Activated CD4-positive, CD25-positive, alpha-beta regulatory T cell treated with anti-CD3 and anti-CD28 coated beads, Interleukin-2, amount 50 U/mL, for 16 hours (primary cell): ENCODE measurements around the gene S100A7A.
A peak's percentile ranks its signal among the peaks of the same experiment; 100 is the strongest.
"Not testable (repeated sequence)": the region's sequence is repeated elsewhere in the genome, so short reads cannot be mapped to it uniquely, and the experiment has no call there.

Experiments used
- DNase-seq: peaks from one replicate; pipeline ENCODE4 v3.0.0-alpha.2; 2020; ENCODE audit warnings: low read depth, low spot score

S100A7A gene

DNA sequence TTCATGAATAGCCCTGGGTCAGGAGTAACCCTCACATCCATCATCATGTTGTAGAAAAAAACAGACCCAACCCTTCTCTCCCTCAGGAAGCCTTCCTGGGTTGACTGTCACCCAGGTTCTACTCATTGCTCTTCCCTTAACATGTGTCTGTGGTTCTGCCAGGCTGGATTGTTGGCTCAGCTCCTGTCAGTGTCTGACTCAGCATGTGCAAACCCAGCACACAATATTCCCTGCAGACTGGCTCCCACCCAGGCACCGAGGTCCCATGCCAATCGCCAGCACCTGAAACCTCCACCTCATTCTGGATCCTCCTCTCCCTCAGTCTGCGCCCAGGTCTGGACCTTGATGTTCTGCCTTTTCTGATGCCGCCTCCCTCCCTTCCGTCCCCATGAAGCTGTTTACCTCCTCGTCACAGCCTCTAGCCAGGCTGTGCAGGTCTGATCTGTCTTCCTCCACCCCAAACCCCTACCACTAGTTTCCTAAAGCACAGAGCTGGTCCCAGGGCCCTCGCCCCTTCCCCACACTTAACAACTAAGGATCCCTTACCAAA, 21.1 kb upstream of the S100A7A start:
- DNase-seq = no peak

DNA sequence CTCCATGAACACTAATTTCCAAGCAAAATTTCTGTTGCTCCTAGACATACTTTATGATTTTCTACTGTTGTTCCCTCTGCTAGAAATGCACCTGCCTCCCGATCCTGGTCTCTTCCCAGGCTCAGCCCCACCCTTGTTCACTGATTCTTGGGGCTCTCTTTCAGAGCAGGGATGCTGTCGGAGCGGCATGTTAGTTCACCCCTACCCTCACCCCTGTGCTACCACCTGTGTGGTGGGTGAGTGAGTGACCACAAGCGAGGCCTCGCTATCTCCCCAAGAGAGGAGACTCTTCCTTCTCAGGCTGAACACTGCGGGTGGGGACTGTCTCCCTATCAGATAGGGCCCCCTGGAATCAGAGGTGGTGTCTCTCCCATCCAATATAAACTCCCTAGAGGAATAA, 20.5 kb upstream of the S100A7A start:
- no peak for DNase-seq

DNA sequence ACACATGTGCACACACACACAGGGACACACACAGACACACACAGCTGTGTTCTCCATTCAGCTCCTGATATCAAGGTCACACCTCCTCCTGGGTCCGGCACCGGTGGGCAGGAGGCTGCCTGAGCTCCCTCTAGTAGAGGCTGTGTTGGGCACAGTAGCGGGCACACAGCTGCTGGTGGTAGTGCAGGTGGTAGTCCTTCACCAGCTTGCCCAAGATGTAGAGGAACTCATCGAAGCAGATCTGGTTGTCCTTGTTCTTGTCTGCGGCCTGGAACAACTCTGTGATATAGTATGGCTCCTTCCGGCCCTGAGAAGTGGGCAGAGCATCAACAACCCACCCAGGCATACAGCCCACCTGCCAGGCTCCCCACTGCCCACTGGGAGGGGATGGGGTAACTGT, 19.9 kb upstream of the S100A7A start:
- DNase-seq = no peak

DNA sequence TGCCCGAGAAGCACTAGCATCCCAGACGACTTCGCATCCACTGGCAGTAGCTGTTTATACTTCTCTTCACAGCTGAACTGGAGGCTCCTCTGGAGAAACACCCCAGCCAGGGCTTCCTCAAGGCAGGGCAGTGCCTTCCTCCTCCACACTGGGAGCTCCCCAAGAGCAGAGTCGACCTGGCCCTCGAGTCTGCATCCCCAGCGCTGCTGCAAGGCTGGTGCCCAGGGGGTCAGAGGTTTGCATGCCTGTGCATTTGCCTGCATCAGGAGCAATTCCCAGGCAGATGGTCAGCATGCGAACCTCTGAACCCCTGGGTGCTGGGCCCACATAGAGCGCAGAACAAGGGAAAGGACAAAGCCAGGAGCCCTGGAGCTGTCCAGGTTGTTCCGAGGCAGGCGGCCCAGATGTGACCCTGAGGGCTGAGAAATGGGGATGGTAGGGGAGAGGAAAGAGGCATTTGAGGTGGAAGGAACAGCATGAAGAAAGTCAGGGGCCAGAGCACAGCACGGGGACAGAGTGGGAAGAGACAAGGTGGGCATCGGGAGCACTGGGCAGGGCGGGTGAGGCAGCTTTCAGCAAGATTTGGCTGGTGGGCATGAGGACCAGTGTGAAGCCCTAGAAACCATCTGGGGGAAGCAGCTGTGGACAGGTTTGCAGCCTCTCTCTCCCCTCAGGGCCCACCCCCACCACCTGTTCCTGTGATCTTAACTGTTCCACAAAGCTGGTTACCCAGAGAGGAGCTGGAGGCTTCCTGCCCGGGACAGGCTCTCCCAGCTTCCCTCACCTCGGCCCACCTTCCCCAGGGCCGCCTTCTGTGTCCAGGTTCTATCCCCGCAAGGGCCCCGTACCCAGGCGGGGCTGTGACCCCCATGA, 19.0 kb upstream of the S100A7A start:
- no peak for DNase-seq

DNA sequence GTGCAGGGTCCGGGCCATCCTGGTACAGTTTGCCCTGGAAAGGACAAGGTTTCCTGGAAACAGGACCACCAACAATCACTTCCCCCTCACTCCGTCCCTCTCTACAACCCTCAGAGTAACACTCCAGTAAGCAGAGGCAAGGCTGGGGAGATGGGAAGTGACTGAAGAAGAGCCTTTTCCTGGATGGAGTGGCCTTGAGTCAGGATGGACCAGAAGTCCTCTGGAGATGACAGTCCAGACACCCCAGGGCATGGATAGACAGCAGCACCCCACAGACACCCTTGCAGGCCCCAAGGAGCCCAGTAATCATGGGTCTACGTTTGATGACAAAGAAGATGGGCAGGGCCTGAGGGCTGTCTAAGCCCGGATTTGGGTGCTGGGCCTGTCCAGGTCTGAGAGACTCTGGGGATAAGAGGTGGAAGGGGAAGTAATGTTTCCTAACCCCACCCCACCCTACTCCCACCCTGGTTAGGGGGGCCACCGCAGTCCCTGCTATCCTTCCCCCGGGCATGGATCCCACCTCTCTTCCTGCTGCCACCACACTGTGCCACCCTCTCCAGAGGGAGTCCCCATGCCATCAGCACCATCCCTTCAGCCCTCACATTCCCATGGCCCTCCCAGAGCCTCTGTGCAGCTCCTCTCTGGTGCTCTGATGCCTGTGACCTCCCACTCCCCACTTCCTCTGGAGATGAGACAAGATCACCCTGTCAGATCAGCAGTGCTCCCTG, 18.2 kb upstream of the S100A7A start:
- DNase-seq = no peak

DNA sequence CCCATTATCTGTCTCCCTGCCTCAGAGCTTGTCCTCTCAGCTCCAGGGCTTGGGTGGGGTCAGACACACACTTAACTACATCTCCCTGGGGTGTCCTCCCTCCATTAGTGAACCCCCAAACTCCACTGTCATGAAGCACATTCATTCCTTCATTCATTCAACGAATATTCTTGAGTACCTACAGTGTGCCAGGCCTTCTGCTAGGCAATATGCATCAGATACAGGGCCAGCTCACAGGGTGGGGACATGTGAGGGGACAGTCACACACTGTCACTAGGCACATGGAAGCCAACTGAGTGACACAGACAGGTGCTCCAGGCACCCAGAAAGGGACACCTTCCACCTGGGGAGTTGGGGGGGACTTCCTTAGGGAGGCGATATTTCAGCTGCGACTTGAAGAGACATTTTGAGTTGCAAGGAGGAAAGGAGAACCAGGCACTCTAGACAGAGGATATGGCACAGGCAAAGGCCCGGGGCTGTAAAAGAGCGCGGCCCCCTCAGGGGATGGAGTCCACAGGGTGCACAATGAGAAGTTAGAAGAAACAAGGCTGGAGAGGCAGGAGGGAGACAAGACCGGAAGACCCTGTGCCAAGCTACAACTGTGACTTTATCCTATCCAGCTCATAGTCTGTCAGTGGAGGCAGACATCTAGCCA, 16.8 kb upstream of the S100A7A start:
- DNase-seq = no peak

DNA sequence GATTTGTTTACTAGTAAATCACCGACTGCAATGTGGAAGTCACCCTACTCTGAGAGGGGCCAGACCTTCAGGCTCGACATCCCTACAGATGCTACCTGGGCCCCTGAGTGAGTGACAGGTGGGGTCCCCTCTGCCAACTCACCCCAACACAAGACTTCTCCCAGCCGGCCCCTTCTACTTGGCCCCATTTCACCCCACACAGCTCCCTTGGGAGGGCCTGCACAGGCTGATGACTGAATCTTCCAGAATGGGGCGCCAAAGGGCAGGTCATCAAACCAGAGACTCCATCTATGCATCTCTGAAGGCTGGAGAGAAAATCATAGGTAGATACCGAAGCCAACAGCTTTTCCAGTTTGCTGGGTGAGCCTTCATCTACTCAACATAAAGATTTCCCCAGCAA, 16.1 kb upstream of the S100A7A start:
- DNase-seq = no peak

DNA sequence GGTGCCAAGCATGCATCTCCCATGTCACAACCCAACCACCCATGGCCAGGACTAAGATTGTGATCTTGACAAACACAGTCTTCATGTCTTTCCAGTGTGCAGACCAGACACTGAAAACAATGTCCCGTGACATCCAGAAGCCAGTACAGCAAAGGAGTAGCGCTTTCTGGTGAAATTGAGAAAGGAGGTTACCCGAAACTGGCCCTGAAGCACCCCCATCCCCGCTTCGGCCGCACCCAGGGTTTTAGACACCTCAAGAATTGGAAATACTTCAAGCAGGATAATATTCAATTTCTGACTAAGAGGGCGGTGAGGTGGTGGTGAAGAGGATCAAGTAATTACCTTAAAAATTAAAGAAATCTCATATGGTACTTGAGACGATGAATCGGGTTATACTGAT, 14.9 kb upstream of the S100A7A start:
- no peak for DNase-seq

DNA sequence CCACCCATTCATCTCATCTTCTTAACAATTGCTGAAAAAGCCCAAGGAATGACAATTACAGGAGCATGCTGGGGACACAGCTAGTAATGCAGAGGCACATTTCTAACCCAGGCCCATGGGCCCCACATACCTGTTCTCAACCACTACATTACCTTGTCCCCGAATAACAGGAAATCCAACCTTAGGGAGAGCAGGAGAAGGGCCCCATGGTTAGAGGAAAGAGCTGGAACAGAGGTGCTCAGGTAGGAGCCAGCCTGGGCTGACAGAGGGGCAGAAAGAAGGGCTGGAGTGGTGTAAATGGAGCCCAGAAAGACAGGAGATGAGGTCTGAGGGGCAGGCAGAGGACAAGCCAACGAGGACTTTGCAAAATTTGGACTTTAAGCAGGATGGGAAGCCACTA, 14.1 kb upstream of the S100A7A start:
- DNase-seq = no peak

DNA sequence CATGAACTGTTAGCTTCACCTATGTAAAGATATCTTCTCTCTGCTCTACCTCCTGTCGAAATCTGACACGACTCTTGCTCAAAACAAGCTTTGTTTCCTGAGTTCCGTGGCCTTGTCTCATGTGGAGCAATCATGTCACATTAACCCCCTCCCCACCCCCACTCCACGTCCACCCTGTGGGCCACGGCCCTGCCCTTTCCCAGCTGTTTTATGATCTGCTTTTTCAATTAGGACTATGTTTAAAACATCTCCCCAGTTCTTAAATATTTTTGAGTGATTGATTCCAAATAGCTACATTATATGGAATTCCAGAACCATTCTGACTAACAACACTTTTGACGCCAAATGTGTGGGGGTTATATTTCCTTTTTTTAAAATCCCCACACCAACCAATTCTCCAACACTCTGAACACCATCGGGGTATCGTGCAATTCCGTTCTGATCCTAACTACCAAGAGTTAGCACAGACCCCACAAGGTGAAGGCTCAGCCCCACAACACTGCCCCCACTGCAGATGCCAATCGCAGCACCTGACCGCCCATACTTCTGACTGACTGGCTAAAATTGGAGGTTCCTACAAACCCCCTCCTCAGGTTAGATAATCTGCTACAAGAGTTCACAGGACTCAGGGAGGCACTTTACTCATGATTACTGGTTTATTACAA, 12.8 kb upstream of the S100A7A start:
- no peak for DNase-seq

DNA sequence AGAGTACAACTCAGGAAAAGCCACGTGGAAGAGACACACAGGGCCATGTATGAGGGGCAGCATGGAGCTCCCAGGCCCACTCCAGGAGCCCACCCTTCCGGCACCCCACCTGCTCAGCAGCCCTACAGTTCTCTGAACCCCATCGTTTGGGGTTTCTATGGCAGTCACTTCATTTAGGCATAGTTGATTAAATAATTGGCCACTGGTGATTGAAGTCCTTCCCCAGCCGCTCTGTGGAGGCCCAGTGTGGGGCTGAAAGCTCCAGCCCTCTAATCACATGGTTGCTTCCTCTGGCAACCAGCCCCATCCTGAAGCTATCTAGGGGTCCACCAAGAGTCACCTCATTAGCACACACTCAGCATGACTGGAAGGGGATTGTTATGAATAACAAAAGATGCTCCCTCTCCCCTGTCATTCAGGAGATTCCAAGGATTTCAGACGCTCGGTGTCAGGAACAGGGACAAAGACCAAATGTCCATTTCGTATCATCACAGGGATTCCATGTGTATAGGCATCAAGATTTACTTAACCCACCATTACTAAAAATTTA, 12.2 kb upstream of the S100A7A start:
- DNase-seq = no peak

DNA sequence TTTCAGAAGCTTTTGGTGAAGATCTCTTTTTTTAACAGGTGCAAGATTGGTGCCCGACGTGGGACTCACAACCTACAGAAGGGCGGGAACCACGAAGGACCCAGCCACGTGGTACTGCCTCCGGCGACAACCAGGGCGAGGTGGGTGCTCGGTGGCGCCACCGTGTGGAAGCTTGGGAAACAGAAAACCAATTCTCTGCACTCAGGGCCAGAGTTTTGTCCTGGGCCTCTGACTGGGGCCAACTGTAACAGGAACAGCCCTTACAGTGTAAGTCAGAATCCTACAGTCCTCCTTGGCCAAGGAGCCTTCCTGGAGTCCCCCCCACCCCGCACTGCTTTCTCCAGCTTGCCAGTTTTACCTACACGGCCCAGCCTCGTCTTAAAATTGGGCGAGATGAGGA, 11.6 kb upstream of the S100A7A start:
- peak; percentile 9 for DNase-seq

DNA sequence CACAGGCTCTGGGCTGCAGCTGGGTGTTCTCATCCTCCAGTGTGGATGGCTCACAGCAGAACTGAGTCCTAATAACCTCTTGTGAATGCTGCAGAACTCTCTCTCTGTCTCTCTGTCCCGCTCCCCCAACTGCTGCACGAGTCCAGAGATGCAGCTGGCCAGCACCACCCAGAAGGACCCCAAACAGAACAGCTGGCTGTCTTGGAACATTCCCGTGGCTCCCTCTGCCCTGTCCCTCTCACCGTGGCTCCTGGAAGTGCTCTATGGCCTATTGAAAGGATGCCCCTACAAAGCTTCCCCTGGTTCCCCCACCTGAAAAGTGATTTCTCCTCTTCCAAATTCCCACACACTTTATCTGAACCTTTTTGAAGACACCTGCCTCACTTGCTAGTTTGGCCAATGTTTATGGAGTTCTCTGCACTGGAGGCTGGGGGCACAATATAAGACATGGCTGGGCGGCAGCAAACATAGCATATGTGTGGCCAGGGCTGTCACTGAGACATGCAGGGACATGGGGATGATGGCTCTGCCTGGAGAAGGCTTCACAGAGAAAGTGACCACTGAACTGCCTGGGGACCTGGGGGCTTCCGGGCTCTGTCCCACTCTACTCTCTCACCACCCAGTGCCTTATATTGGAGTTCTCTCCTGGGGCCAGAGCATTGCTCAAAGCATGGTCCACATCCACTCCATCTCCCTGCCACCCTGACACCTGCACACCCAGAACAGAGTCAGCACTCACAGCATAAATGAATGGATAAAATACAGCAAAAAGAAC, 10.3 kb upstream of the S100A7A start:
- not testable (repeated sequence) for DNase-seq

DNA sequence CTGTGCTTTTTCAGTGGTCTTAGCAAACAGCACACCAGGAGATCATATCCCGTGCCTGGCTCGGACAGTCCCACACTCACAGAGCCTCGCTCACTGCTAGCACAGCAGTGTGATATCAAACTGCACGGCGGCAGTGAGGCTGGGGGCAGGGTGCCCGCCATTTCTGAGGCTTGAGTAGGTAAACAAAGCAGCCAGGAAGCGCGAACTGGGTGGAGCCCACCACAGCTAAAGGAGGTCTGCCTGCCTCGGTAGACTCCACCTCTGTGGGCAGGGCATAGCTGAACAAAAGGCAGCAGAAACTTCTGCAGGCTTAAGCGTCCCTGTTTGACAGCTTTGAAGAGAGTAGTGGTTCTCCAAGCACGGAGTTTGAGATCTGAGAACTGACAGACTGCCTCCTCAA, 9.0 kb upstream of the S100A7A start:
- DNase-seq = not testable (repeated sequence)

DNA sequence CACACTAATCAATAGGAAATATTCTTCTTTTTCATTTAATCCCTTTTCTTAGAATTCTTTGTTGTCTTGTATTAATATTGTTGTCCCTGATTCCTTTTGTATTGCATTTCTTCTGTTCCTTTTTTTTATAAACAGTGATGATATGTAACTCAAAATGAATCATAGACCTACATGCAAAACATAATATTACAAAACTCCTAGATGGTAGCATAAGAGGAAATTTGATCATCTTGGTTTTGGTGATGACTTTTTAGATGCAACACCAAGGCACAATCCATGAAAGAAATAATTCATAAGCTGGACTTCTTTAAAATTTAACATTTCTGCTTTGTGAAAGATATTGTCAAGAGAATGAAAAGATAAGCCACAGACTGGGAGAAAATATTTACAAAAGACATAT, 2.4 kb upstream of the S100A7A start:
- not testable (repeated sequence) for DNase-seq

DNA sequence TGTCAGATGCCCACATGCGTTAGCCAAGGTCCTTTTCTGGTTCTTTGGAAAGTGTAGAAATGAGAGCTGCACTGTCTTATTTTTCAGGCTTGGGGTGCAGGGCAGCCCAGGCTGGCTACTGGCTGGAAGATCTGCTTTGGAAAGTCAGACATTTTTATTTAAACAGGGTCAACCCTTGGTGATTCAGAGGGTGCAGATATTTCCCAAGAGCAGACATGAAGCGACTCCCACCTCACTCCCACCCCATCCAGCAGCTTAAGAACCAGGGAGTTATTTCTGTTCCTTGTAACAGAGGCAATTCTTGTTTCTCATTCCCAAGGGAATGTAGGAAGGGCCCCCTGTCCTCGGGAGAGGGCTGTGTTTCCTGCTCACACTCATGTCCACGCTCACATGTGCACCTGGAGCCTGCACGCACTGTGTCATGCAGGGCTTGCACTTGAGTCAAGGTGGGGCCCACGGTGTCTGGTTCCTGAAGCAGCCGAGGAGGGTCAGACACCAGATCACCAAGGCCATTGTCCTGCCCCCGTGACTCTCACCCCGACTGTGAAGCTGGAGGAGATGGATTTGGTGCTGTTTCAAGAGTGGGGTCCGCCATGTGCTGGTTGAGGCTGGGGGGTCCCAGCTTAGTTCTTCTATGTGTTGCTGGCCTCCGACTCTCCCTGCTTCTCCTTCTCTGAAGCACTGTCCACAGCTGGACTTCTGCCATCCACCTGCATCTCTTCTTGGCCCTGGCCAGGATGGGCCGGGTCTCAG, 992 bp downstream of the S100A7A start:
- DNase-seq = no peak

DNA sequence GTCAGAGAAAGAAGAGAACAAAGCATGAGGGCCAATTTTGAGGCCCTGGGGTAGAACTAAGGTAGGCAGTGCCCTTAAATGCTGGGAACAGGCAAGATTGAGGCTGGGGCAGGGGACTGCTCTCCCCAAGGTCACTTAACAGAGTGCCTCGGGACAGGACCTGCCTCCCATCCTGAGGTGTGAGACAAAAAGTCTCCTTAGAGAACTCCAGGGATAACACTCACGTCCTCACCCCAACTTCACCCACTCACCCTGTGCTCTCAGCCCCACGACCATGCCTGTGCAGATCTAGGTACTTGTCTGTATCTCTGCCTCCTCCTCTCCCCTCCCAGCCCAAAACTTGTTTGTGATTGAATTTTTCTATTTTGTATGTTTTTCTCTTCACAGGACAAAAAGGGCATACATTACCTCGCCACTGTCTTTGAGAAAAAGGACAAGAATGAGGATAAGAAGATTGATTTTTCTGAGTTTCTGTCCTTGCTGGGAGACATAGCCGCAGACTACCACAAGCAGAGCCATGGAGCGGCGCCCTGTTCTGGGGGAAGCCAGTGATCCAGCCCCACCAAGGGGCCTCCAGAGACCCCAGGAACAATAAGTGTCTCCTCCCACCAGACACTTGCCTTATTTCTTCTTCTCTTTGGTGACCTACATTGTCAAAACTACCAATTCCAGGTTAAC, 2.6 kb downstream of the S100A7A start:
- DNase-seq = not testable (repeated sequence)

DNA sequence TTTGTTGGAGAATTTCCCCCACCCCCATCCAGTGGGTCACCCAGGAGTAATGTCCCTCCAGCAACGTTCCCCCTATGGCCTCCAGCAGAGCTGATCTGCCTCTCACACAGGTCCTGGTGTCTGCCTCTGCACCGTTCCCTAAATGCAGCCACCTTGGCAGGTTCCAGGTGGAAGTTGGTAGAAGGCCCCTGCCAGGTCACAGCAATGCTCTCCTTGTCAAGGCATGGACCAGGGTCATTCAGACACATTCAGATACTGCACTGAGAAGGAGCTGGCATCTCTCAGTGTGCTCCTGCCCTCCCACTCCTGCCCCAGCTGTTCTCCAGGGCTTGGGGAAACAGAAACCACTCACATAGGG, 3.1 kb downstream of the S100A7A start:
- DNase-seq = not testable (repeated sequence)

DNA sequence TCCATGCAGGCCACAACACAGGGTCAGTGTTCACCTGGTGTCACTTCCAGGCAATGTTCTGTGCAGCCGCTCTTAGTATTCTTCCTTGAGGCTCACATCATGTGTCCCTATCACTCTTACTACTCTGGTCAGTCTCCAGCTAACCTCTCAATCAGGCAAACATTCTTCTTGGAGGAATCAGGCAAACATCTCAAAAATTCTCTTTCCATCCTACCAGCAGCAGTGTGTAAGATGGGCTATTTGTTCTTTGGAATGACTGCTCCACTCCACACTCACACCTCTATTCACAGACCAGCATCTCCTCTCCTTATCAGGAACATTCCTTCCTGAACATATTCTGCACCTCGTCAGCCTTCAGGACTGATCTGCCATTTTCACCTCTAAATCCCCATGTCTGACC, 4.0 kb downstream of the S100A7A start:
- no peak for DNase-seq
